NOMO-1 (cell line): ENCODE measurements around the gene CHMP2B.
"Not testable (repeated sequence)": the region's sequence is repeated elsewhere in the genome, so short reads cannot be mapped to it uniquely, and the experiment has no call there.

Source experiments
- DNase-seq, 2 experiments: peaks; one replicate each; lab custom pipeline; 2025; ENCODE audit not compliant: unreplicated experiment in 2 of 2; lab: John Stamatoyannopoulos, UW

Gene CHMP2B

GRCh38 chr3:87229113-87229512 is 2.0 kb downstream of the CHMP2B start:
- DNase-seq: no peak

- no peak for DNase-seq
Measured at GRCh38 chr3:87233805-87234204, 6.7 kb downstream of the CHMP2B start.

- no peak for DNase-seq
Measured at GRCh38 chr3:87236093-87236492, 9.0 kb downstream of the CHMP2B start.

- no peak for DNase-seq
Measured at GRCh38 chr3:87246662-87247429, 19.7 kb downstream of the CHMP2B start.

GRCh38 chr3:87247430-87247773 is 20.3 kb downstream of the CHMP2B start:
- DNase-seq: no peak

- not testable (repeated sequence) for DNase-seq
Measured at GRCh38 chr3:87248231-87248630, 21.1 kb downstream of the CHMP2B start.

- DNase-seq: no peak
Measured at GRCh38 chr3:87248831-87249230, 21.7 kb downstream of the CHMP2B start.

GRCh38 chr3:87250009-87250408 is 22.9 kb downstream of the CHMP2B start:
- no peak for DNase-seq

- peak in 1 of 2 experiments; percentile 46 for DNase-seq
Measured at GRCh38 chr3:87260270-87260669, 33.2 kb downstream of the CHMP2B start.

GRCh38 chr3:87261925-87262324 is 34.8 kb downstream of the CHMP2B start:
- DNase-seq: no peak

GRCh38 chr3:87267953-87268645 is 41.0 kb downstream of the CHMP2B start:
- DNase-seq: no peak

- no peak for DNase-seq
Measured at GRCh38 chr3:87268646-87269211, 41.6 kb downstream of the CHMP2B start.

GRCh38 chr3:87269723-87270122 is 42.6 kb downstream of the CHMP2B start:
- no peak for DNase-seq

- peak in 1 of 2 experiments; percentile 63 for DNase-seq
Measured at GRCh38 chr3:87270908-87271700, 44.0 kb downstream of the CHMP2B start.

- no peak for DNase-seq
Measured at GRCh38 chr3:87272718-87273341, 45.7 kb downstream of the CHMP2B start.

GRCh38 chr3:87276484-87276883 is 49.4 kb downstream of the CHMP2B start, which contains the start of gene POU1F1:
TSS of gene POU1F1 (minus strand) at chr3:87276584. CDS start at chr3:87276462, 122 bp downstream.
- DNase-seq: no peak

GRCh38 chr3:87287011-87287410 is 59.9 kb downstream of the CHMP2B start:
- DNase-seq: no peak

- DNase-seq: no peak
Measured at GRCh38 chr3:87288446-87288845, 61.3 kb downstream of the CHMP2B start.

- DNase-seq: peak in 1 of 2 experiments; percentile 44
Measured at GRCh38 chr3:87298111-87298718, 71.1 kb downstream of the CHMP2B start.

GRCh38 chr3:87305031-87305430 is 77.9 kb downstream of the CHMP2B start:
- DNase-seq: not testable (repeated sequence)
